Endothelial cell (in vitro differentiated cells): Measurements from ENCODE around the gene ETS2. TPM values are rescaled to one million over a fixed set of nuclear protein-coding genes. Genes with fewer than 3 reads are reported as not detected.

Source experiments
- DNase-seq: peaks from one replicate; pipeline ENCODE4 v3.0.0; 2021; ENCODE audit warnings: low spot score
- H3K27ac Mint-ChIP-seq: one replicate; pipeline ENCODE4 v1.8.0; 2021; ENCODE audit warnings: mixed read lengths, inconsistent platforms; ENCODE audit not compliant: unreplicated experiment
- H3K27me3 Mint-ChIP-seq: one replicate; pipeline ENCODE4 v1.8.0; 2021; ENCODE audit warnings: mild to moderate bottlenecking, moderate library complexity, mixed read lengths, inconsistent platforms; ENCODE audit not compliant: unreplicated experiment
- H3K36me3 Mint-ChIP-seq: one replicate; pipeline ENCODE4 v1.8.0; 2021; ENCODE audit warnings: mild to moderate bottlenecking, low read depth, mixed read lengths, inconsistent platforms; ENCODE audit not compliant: unreplicated experiment
- H3K4me1 Mint-ChIP-seq: one replicate; pipeline ENCODE4 v1.8.0; 2021; ENCODE audit warnings: mild to moderate bottlenecking, mixed read lengths, inconsistent platforms; ENCODE audit not compliant: unreplicated experiment
- H3K4me3 Mint-ChIP-seq: one replicate; pipeline ENCODE4 v1.8.0; 2021; ENCODE audit warnings: mild to moderate bottlenecking, mixed read lengths, inconsistent platforms; ENCODE audit not compliant: unreplicated experiment
- H3K9me3 Mint-ChIP-seq: one replicate; pipeline ENCODE4 v1.8.0; 2021; ENCODE audit warnings: mixed read lengths, inconsistent platforms; ENCODE audit not compliant: unreplicated experiment
- CTCF ChIP-seq: fragments of 200-600 bp; sonication (generic); IDR thresholded peaks from one replicate; pipeline ENCODE4 v1.5.0; 2021; ENCODE audit warnings: antibody characterized with exemption; ENCODE audit not compliant: unreplicated experiment
- total RNA-seq: library from RNA; stranded (reverse); fragmentation: NEBNext Ultra II Directional; extraction: Animal tissue kit (Norgen Biotek cat#: 25700); gene quantifications from one replicate; pipeline ENCODE4 v1.2.1, GENCODE V29; 2021; ENCODE audit not compliant: unreplicated experiment

The ETS2 gene
- total RNA-seq, 1 donor from 2014 or later = 74.2 TPM

DNA sequence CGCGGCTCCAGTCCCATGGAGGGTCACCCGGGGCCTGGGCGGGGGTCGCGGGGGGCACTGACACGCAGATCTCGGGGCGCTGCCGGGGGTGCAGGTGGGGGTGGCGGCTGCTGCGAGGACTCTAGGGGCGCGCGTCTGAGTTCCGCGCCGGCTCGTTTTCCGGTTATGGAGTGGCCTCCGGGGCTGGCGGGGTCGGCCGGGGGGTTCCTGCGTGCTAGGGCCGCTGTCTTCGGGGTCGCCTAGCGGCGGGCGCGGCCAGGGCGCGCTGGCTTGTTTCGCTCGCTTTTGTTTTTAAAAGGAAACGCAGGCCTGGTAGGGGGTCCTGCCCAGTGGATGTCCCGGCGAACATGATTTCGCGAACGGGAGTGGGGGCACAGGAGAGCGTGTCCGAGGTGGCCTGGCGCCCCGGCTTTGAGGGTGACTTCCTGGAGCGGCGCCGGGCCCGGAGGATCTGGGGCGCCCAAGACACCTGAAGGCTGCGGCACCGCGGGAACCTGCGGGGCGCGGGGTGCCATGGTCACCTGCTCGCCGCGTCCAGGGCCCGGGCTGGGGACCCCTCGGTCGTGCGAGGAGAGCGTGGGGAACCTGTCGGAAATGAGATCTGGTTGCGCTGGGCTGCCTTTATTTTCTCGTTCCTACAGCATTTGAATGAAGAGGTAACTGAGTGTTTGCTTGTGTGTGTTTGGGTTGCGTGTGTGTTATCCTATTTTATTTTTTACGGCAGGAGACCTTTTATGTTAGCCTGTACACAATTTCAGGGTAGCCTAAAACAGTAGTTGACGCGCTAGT is 618 bp downstream of the ETS2 start:
- peak overlapping the region; percentile 99 for H3K4me3 Mint-ChIP-seq
- H3K9me3 Mint-ChIP-seq = no peaks in the 10 kb centered on the region
- peak; percentile 54 for DNase-seq
- peaks cover 42% of the 10 kb centered on the region for H3K4me1 Mint-ChIP-seq
- H3K36me3 Mint-ChIP-seq = peaks cover 25% of the 10 kb centered on the region
- peak overlapping the region; percentile 93 for H3K27ac Mint-ChIP-seq
- H3K27me3 Mint-ChIP-seq = peaks cover 4% of the 10 kb centered on the region
- TF ChIP-seq CTCF = no peak

GRCh38 chr21:38806942-38807284 is 1.2 kb downstream of the ETS2 start:
- no peak for TF ChIP-seq CTCF
- peak overlapping the region; percentile 93 for H3K27ac Mint-ChIP-seq
- peaks cover 45% of the 10 kb centered on the region for H3K4me1 Mint-ChIP-seq
- H3K27me3 Mint-ChIP-seq = peaks cover 4% of the 10 kb centered on the region
- H3K9me3 Mint-ChIP-seq = no peaks in the 10 kb centered on the region
- peaks cover 29% of the 10 kb centered on the region for H3K36me3 Mint-ChIP-seq
- H3K4me3 Mint-ChIP-seq = peak overlapping the region; percentile 99
- no peak for DNase-seq

- Mint-ChIP-seq H3K9me3 (no peaks in the 10 kb centered on the region), H3K4me1 (peaks cover 45% of the 10 kb centered on the region), H3K27me3 (peaks cover 5% of the 10 kb centered on the region), H3K4me3 (peak overlapping the region; percentile 99), H3K36me3 (peaks cover 29% of the 10 kb centered on the region), H3K27ac (peak overlapping the region; percentile 93)
- TF ChIP-seq CTCF = no peak
- no peak for DNase-seq
Measured at GRCh38 chr21:38807441-38807871, 1.7 kb downstream of the ETS2 start.

DNA sequence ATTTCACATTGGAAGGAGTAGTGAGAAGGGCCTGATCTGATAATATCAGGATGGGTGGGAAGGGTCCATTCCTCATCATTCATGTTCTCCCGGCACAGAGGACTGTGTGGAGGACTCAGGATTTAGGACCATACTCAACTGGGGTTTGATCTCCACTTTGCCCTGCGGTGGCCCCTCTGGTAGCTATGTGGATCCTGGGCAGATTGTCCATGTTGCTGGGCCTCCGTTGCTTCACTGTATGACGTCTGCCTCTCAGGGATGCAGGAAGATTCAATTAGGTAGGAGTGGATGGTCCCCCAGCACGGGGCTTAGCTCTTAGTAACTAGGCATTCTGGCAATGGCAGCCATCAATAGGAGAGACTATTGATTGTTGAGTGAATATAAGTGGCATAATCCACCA is 2.3 kb downstream of the ETS2 start:
- no peak overlapping the region for H3K27ac Mint-ChIP-seq
- peaks cover 6% of the 10 kb centered on the region for H3K27me3 Mint-ChIP-seq
- peak overlapping the region; percentile 99 for H3K4me3 Mint-ChIP-seq
- no peak for DNase-seq
- H3K4me1 Mint-ChIP-seq = peaks cover 45% of the 10 kb centered on the region
- H3K36me3 Mint-ChIP-seq = peaks cover 33% of the 10 kb centered on the region
- TF ChIP-seq CTCF = no peak
- H3K9me3 Mint-ChIP-seq = no peaks in the 10 kb centered on the region

- TF ChIP-seq CTCF = no peak
- Mint-ChIP-seq H3K27ac (peak overlapping the region; percentile 18), H3K4me1 (peaks cover 47% of the 10 kb centered on the region), H3K9me3 (no peaks in the 10 kb centered on the region), H3K36me3 (peaks cover 46% of the 10 kb centered on the region), H3K4me3 (no peak overlapping the region), H3K27me3 (peaks cover 6% of the 10 kb centered on the region)
- no peak for DNase-seq
Measured at GRCh38 chr21:38809198-38809878, 3.6 kb downstream of the ETS2 start.
